KMS-11 (cell line): ENCODE data around the gene IL24.

Experiments
- H2AFZ ChIP-seq: fragments of 200-600 bp; sonication (generic); 2 replicates; pipeline ENCODE4 v1.6.1; 2016; ENCODE audit warnings: antibody characterized with exemption, mixed run types, low read depth
- H3K27ac ChIP-seq: fragments of 200-600 bp; sonication (generic); 2 replicates; pipeline ENCODE4 v1.6.1; 2016; ENCODE audit warnings: mild to moderate bottlenecking, mixed run types
- H3K27me3 ChIP-seq: fragments of 200-600 bp; sonication (generic); 2 replicates; pipeline ENCODE4 v1.6.1; 2017; ENCODE audit warnings: mild to moderate bottlenecking, low read depth, mixed run types, moderate library complexity; ENCODE audit not compliant: insufficient read depth
- H3K36me3 ChIP-seq: fragments of 200-600 bp; sonication (generic); 2 replicates; pipeline ENCODE4 v1.6.1; 2017; ENCODE audit warnings: mild to moderate bottlenecking, mixed run types; ENCODE audit not compliant: insufficient read depth
- H3K4me1 ChIP-seq: fragments of 200-600 bp; sonication (generic); 2 replicates; pipeline ENCODE4 v1.6.1; 2016; ENCODE audit warnings: mild to moderate bottlenecking, low read depth, mixed run types; ENCODE audit not compliant: poor library complexity, severe bottlenecking
- H3K4me2 ChIP-seq: fragments of 200-600 bp; sonication (generic); 2 replicates; pipeline ENCODE4 v1.7.0; 2016; ENCODE audit warnings: mild to moderate bottlenecking, mixed run types
- H3K4me3 ChIP-seq: fragments of 200-600 bp; sonication (generic); IDR thresholded peaks from 2 replicates; pipeline ENCODE4 v1.6.1; 2017; ENCODE audit warnings: low read depth, low read length, mixed read lengths; ENCODE audit not compliant: insufficient read depth
- H3K79me2 ChIP-seq: fragments of 200-600 bp; sonication (generic); 2 replicates; pipeline ENCODE4 v1.6.1; 2016; ENCODE audit warnings: low read depth, mixed run types; ENCODE audit not compliant: insufficient read depth
- H3K9ac ChIP-seq: fragments of 200-600 bp; sonication (generic); 2 replicates; pipeline ENCODE4 v1.6.1; 2016; ENCODE audit warnings: mild to moderate bottlenecking, mixed run types
- H4K20me1 ChIP-seq: fragments of 200-600 bp; sonication (generic); 2 replicates; pipeline ENCODE4 v1.6.1; 2016; ENCODE audit warnings: mild to moderate bottlenecking, mixed run types; ENCODE audit not compliant: insufficient read depth
- TF ChIP-seq, protein P1 (sequence below): fragments of 200-600 bp; sonication (generic); conservative IDR thresholded peaks from 2 replicates; pipeline ENCODE4 v1.6.1; 2017; ENCODE audit warnings: low read depth, mild to moderate bottlenecking, antibody characterized with exemption, low read length, moderate library complexity, mixed read lengths

IL24 gene

DNA sequence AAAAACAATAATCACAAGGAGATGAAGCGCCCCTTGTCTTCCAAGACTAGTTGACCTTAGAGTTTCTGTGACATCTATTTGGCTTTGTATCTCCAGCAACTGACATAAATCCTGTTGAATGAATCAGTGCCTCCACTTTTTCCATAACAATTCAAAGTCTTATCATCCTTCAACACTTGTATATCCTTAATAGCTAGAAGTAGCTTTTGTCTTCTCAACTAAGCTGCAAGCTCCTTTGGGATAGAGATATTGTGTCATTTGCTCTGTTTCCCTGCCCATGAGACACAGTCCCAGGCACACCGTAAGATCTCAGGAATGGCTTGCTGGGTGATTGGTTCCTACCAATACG, 43.3 kb downstream of the IL24 start:
- Histone ChIP-seq H3K36me3 (no peaks in the 10 kb centered on the region), H3K79me2 (no peaks in the 10 kb centered on the region), H4K20me1 (no peaks in the 10 kb centered on the region), H3K9ac (no peak overlapping the region), H2AFZ (no peak overlapping the region), H3K4me1 (no peaks in the 10 kb centered on the region), H3K4me2 (no peak overlapping the region), H3K4me3 (no peak overlapping the region), H3K27me3 (no peaks in the 10 kb centered on the region), H3K27ac (no peak overlapping the region)
- TF ChIP-seq, protein P1, sequence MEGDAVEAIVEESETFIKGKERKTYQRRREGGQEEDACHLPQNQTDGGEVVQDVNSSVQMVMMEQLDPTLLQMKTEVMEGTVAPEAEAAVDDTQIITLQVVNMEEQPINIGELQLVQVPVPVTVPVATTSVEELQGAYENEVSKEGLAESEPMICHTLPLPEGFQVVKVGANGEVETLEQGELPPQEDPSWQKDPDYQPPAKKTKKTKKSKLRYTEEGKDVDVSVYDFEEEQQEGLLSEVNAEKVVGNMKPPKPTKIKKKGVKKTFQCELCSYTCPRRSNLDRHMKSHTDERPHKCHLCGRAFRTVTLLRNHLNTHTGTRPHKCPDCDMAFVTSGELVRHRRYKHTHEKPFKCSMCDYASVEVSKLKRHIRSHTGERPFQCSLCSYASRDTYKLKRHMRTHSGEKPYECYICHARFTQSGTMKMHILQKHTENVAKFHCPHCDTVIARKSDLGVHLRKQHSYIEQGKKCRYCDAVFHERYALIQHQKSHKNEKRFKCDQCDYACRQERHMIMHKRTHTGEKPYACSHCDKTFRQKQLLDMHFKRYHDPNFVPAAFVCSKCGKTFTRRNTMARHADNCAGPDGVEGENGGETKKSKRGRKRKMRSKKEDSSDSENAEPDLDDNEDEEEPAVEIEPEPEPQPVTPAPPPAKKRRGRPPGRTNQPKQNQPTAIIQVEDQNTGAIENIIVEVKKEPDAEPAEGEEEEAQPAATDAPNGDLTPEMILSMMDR: no peak

GRCh38 chr1:206941766-206942418, 44.6 kb downstream of the IL24 start:
- TF ChIP-seq, protein P1: no peak

GRCh38 chr1:206944703-206945102, 47.5 kb downstream of the IL24 start:
- no peaks in the 10 kb centered on the region for H4K20me1 ChIP-seq
- no peak overlapping the region for H3K9ac ChIP-seq
- no peaks in the 10 kb centered on the region for H3K79me2 ChIP-seq
- H3K4me3 ChIP-seq: no peak overlapping the region
- no peak overlapping the region for H3K4me2 ChIP-seq
- H3K27me3 ChIP-seq: no peaks in the 10 kb centered on the region
- no peak overlapping the region for H2AFZ ChIP-seq
- TF ChIP-seq, protein P1: no peak
- H3K27ac ChIP-seq: no peak overlapping the region
- H3K36me3 ChIP-seq: no peaks in the 10 kb centered on the region
- no peaks in the 10 kb centered on the region for H3K4me1 ChIP-seq

More at GRCh38 chr1:206941766-206942418, 44.6 kb downstream of the IL24 start:
- Histone ChIP-seq H3K27ac (no peak overlapping the region), H3K27me3 (no peaks in the 10 kb centered on the region), H3K4me3 (no peak overlapping the region), H3K79me2 (no peaks in the 10 kb centered on the region), H3K36me3 (no peaks in the 10 kb centered on the region), H3K4me2 (no peak overlapping the region), H4K20me1 (no peaks in the 10 kb centered on the region), H3K9ac (no peak overlapping the region), H3K4me1 (no peaks in the 10 kb centered on the region), H2AFZ (no peak overlapping the region)

DNA sequence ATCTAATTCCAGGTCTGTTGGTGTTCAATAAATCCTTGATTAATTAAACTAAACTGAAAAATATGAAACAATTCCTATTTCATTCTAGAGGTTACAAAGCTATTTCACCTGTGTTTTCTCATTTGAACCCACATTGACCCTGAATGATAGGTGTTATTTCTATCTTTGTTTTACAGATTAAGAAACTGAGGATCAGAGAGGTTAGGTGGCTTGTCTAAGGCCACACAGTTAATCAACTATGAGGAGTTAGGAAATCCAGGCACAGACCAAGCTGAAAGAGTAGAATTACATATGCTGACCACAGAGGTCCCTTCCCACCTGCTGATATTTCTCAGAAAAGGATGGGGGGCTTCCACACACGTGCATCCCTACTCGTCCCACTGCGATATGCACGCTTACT, 48.5 kb downstream of the IL24 start:
- no peak overlapping the region for H3K9ac ChIP-seq
- no peaks in the 10 kb centered on the region for H3K36me3 ChIP-seq
- no peak overlapping the region for H2AFZ ChIP-seq
- TF ChIP-seq, protein P1: no peak
- no peak overlapping the region for H3K4me3 ChIP-seq
- no peaks in the 10 kb centered on the region for H3K4me1 ChIP-seq
- no peaks in the 10 kb centered on the region for H3K27me3 ChIP-seq
- no peak overlapping the region for H3K4me2 ChIP-seq
- no peaks in the 10 kb centered on the region for H3K79me2 ChIP-seq
- H3K27ac ChIP-seq: no peak overlapping the region
- no peaks in the 10 kb centered on the region for H4K20me1 ChIP-seq
